NCI-H82 treated with DMSO at 0.1 percent for 48 hours (cell line): ENCODE data around the gene MSRB1.
A peak's percentile ranks its signal among the peaks of the same experiment; 100 is the strongest.

ENCODE experiments used
- DNase-seq: peaks from one replicate; lab custom pipeline; 2025; ENCODE audit not compliant: unreplicated experiment; lab: John Stamatoyannopoulos, UW

MSRB1 gene

GRCh38 chr16:1979271-1980029, 36.5 kb upstream of the MSRB1 start:
- no peak for DNase-seq

GRCh38 chr16:1978476-1979120, 35.6 kb upstream of the MSRB1 start:
- no peak for DNase-seq

- DNase-seq: no peak
Measured at GRCh38 chr16:1977875-1978268, 34.9 kb upstream of the MSRB1 start.

- DNase-seq: no peak
Measured at GRCh38 chr16:1976951-1977874, 34.2 kb upstream of the MSRB1 start.

- DNase-seq: no peak
Measured at GRCh38 chr16:1976216-1976520, 33.2 kb upstream of the MSRB1 start.

- no peak for DNase-seq
Measured at GRCh38 chr16:1975432-1976215, 32.6 kb upstream of the MSRB1 start.

GRCh38 chr16:1974157-1975070, 31.4 kb upstream of the MSRB1 start:
- DNase-seq: no peak

- no peak for DNase-seq
Measured at GRCh38 chr16:1973461-1974156, 30.6 kb upstream of the MSRB1 start.

- DNase-seq: no peak
Measured at GRCh38 chr16:1972490-1972877, 29.5 kb upstream of the MSRB1 start.

GRCh38 chr16:1971796-1972489, 28.9 kb upstream of the MSRB1 start, which contains the start of gene TBL3:
TSS of gene TBL3 (plus strand) at chr16:1972053. CDS start at chr16:1972165, 112 bp downstream.
- peak; percentile 77 for DNase-seq

- DNase-seq: no peak
Measured at GRCh38 chr16:1968146-1968953, 25.4 kb upstream of the MSRB1 start.

GRCh38 chr16:1966460-1966859, 23.5 kb upstream of the MSRB1 start, which contains the start of gene RNF151:
TSS of gene RNF151 (plus strand) at chr16:1966856. CDS start at chr16:1966882, 26 bp downstream.
- DNase-seq: no peak

- DNase-seq: no peak
Measured at GRCh38 chr16:1965396-1966001, 22.5 kb upstream of the MSRB1 start.

- peak; percentile 96 for DNase-seq
Measured at GRCh38 chr16:1964506-1965395, 21.8 kb upstream of the MSRB1 start, which contains the start of gene RPS2. TSS of gene RPS2 (minus strand) at chr16:1964826. CDS start at chr16:1964625, 201 bp downstream.

GRCh38 chr16:1963806-1964505, 21.0 kb upstream of the MSRB1 start:
- DNase-seq: no peak
